GM12872 (cell line): ENCODE measurements around the gene SH2D1A.

Experiments
- TF ChIP-seq, protein P1 (sequence below): IDR thresholded peaks from 3 replicates; pipeline ENCODE4 v1.5.1; 2011; ENCODE audit warnings: low read depth, mild to moderate bottlenecking, low read length, moderate library complexity; ENCODE audit not compliant: insufficient read depth

Gene SH2D1A

DNA sequence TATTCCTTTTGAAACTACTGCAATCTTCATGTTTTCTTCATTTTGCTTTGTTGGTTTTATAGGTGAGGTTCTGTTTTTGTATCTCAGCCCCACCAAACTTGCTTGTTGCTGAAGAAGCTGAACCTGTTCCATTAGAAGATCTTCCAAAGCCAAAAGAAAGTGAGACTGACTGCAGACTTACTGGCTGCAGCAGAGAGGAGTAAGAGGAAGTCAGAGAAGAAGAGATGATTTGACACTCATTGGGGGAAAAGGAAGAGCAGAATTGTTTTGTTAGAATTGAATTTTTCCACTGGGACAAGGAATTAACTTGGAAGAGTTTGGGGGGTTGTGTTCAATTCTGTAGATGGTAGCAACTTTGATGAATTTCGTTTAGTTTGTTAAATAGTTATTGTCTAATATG is 10.8 kb upstream of the SH2D1A start:
- TF ChIP-seq, protein P1, sequence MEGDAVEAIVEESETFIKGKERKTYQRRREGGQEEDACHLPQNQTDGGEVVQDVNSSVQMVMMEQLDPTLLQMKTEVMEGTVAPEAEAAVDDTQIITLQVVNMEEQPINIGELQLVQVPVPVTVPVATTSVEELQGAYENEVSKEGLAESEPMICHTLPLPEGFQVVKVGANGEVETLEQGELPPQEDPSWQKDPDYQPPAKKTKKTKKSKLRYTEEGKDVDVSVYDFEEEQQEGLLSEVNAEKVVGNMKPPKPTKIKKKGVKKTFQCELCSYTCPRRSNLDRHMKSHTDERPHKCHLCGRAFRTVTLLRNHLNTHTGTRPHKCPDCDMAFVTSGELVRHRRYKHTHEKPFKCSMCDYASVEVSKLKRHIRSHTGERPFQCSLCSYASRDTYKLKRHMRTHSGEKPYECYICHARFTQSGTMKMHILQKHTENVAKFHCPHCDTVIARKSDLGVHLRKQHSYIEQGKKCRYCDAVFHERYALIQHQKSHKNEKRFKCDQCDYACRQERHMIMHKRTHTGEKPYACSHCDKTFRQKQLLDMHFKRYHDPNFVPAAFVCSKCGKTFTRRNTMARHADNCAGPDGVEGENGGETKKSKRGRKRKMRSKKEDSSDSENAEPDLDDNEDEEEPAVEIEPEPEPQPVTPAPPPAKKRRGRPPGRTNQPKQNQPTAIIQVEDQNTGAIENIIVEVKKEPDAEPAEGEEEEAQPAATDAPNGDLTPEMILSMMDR: no peak

DNA sequence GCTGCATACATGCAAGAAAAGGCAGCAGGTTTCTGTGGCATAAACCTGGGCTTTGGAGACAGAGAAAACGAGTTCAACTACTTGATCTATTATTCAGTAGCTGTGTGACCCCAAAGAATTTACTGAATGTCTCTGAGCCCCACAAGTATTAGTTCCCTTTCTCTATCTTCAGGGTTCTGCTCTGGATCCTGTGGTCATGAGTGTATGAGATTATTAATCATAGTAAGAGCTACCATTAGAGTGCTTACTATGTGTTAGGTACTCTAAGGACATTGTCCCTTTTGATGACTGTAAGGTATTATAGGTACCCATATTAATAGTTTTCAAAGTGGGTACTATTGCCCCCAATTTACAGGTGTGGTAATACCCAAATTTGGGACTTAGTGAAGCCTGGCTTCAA is 8.4 kb upstream of the SH2D1A start:
- TF ChIP-seq, protein P1: no peak

DNA sequence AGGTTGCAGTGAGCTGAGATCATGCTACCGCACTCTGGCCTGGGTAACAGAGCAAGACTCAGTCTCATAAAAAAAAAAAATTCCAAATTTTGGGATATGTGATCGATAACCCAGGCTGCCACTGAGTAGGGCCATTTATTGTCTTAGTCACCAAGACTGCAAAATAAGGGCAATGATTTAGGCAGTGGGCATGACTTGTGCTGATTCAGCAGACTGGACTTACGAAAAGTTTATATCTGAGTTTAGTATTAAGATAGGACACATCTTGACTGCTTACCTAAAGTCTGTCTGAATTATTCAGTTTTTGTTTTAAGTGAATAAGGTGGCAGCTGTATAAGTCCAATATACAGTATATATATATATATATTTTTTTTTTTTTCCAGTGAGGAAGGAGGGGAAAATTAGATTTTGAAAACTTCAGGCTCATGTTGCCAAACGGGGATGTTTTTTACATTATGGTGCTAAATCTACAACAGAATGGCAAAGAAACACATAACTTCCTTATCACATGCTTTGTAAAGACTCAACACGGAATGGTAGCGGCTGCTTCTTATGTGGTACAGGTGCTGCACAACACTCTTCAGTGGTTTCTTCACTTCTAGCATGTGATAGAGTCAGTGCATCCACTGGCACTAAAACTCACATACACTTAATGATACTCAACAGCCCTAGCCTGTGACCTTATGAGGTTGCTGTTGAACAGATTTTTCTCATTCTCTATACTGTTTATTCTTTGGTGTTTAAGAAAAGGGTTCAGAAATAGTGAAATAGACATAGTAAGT is 7.4 kb upstream of the SH2D1A start:
- TF ChIP-seq, protein P1: no peak

GRCh38 chrX:124341396-124342132 is 4.8 kb upstream of the SH2D1A start:
- TF ChIP-seq, protein P1: no peak

DNA sequence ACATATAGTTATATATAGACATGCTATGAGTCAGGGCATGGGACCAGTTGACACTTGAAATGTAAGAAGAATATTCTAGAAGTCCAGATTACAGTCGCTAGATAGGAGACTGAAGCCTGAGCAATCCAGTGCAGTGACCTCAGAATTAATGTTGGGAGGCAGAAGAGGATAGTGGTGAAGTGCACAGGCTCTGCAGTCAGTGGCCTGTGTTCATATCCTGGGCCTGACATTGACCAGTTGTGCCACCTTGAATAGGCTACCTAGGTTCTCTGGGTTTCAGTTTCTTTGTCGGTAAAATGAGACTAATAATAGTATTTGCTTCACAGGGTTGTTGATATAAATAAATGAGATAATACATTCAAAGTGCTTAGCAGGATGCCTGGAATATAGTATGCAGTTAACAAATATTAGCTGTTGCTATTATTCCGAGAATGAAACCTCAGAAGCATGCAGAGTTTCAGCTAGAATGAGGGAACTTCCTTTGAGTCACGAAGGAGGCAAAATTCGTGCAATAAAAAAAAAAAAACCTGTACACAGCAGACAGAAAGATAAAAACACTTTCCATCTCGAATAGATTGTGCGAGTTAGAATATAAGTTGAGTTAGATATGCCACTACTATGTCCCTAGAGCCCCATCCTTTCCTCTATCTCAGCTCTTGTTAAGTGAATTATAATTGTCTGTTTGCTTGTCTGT is 4.0 kb upstream of the SH2D1A start:
- TF ChIP-seq, protein P1: no peak

DNA sequence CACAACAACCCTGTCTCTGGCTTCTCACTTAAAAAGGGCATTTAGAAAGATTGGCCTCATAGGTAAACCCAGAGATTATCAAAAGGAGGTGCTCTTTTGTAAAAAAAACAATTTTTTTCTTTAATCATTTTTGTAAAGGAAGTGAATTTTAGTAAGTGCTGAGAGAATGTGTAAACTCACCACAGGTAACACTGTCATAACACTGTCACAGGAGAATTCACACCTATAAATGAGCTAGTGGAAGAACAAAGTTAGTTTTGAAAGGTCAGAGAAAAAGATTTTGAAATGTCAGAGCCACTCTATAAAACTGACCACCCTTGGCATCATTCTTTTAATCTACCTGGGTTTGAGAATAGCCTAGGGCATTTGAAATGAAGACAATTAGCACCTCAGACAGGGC is 3.3 kb upstream of the SH2D1A start:
- TF ChIP-seq, protein P1: no peak

GRCh38 chrX:124344246-124344645 is 2.1 kb upstream of the SH2D1A start:
- TF ChIP-seq, protein P1: no peak
